Astrocyte (in vitro differentiated cells and primary cell): ENCODE measurements around the gene WWC2.

Experiments
- CTCF ChIP-seq: IDR thresholded peaks from 2 replicates; pipeline ENCODE4 v1.5.1; 2011; ENCODE audit warnings: low read depth, mild to moderate bottlenecking, inconsistent platforms, low read length, moderate library complexity; ENCODE audit not compliant: insufficient read depth
- EZH2 ChIP-seq: IDR thresholded peaks from 2 replicates; pipeline ENCODE4 v1.6.1; 2012; ENCODE audit warnings: mild to moderate bottlenecking, low read length, inconsistent platforms; ENCODE audit not compliant: insufficient read depth

- TF ChIP-seq CTCF, result no peak
- TF ChIP-seq EZH2, result no peak
These were observed 161.6 kb downstream of the WWC2 start for GRCh38 chr4:183260491-183261151.
